HG02973 (cell line): Measurements from ENCODE around the gene NAT14.
"Not testable (repeated sequence)": the region's sequence is repeated elsewhere in the genome, so short reads cannot be mapped to it uniquely, and the experiment has no call there.

ENCODE experiments used
- ATAC-seq: cut with Tn5 transposase; IDR thresholded peaks from one replicate; pipeline ENCODE4 v1.9.1; 2021; ENCODE audit warnings: moderate library complexity; ENCODE audit not compliant: unreplicated experiment

The NAT14 gene

GRCh38 chr19:55485439-55486011, 537 bp downstream of the NAT14 start:
- no peak for ATAC-seq

GRCh38 chr19:55486043-55486970, 1.3 kb downstream of the NAT14 start:
- ATAC-seq, result no peak

DNA sequence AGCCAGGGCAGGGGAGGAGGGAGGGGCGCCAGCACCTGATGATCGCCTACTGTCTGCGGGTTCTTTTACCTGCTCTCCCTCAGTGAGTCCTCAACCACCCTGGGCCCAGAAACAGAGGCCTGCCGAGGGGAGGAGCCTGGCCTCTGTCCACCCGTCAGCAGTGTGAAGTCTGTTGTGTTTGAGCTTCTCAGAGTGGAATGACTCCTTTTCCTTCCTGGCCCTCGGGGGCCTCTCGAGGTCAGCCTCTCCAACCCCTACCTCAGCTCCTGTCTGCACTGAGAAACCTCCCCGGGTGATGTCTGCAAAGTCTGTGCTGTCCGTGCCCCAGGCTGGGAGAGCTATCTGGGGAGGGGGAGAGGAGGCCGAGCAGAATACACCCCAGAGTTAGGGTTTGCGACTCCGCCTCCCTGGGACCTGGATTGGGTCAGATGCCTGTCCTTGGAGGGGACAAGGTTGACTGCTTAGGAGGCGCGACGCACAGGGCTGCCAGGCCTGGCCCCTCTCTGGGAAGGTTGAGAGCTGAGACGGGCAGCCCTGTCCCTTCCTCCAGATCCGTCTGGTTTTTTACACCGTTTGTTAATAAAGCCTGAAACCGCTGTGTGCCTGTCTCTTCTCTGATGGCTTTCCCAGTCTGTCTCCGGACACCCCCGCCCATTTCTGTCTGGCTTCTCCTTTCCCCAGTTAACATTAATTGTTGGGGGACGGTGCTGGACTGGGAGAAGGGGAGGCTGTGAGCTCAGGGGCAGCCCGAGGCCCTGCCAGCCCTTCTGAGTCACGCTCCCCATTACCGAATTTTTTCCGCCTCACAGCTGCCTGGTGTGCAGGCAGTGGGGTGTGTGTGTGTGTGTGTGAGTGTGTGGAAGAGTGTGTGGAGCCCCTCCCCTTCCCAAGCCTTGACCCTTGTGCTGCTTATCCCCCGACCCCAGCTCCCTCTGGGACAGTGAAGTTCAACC, 2.3 kb downstream of the NAT14 start:
- ATAC-seq, result no peak

GRCh38 chr19:55487924-55488687, 3.1 kb downstream of the NAT14 start, which contains the start of gene SSC5D:
TSS of gene SSC5D (plus strand) at chr19:55488436. CDS start at chr19:55488590, 154 bp downstream.
- ATAC-seq, result no peak

DNA sequence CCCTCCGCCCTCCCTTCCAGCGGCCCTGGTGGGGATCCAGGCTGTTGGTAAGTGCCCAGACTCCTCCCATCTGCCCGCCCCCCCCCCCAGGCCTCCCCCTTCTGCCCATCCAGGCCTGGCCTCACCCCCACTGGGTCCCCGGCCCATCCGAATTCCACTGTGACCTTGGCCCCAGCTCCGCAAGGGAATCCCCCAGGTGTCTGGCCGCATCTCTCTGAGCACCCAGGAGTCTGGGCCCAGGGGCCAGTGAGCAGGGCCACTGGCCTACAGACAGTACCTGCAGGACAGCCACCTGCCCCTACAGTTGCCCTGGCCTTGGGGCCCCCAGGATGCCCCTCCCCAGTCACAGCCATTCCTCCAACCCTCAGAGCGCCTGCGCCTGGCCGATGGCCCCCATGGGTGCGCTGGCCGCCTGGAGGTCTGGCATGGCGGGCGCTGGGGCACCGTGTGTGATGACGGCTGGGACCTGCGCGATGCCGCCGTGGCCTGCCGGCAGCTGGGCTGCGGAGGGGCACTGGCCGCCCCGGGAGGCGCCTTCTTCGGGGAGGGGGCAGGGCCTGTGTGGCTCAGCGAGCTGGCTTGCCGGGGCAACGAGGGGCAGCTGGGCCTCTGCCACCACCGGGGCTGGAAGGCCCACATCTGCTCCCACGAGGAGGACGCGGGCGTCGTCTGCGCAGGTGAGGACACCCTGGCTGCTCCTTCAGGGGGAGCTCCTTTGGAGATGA, 4.2 kb downstream of the NAT14 start:
- ATAC-seq, result no peak

GRCh38 chr19:55489711-55490477, 4.9 kb downstream of the NAT14 start:
- no peak for ATAC-seq

- no peak for ATAC-seq
These were observed 5.8 kb downstream of the NAT14 start for GRCh38 chr19:55490478-55491432.

DNA sequence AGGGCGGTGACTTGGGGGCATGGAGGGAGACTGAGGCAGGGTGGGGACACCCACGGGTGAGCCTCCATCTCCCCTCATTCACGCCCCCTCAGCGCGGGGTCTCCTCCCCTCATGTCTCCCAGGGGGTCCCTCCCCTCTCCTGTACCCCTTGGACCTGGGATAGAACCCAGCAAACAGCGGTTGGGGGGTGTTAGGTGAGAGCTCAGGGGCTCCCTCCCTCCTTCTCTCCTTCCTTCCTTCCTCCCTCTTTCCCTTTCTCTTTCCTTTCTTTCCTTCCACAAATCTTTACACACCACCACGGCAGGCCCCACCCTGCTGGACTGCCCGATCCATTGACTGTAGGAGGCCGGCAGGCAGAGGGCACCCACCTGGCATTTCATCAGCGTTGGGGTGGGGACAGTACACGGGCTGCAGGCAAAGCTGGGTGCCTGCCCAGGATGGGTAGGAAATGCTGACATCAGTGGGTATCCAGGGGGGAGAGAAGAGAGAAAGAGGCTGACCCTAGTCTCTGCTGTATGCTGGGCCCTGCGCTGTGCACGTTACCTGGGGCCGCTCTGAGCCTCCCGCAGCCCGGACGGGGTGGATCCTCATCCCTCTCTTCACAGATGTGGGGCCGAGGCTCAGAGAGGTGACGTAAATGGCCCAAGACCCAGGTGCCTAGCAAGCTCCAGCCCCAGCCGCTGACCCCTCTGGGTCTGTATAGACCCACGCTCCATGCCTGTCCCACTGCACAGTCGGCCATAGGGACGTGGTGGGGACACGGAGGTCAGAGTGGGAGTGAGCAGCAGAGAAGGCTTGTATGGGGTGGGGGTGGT, 6.8 kb downstream of the NAT14 start:
- no peak for ATAC-seq

GRCh38 chr19:55492362-55492944, 7.5 kb downstream of the NAT14 start:
- no peak for ATAC-seq

- ATAC-seq, result no peak
These were observed 8.2 kb downstream of the NAT14 start for GRCh38 chr19:55493052-55493644.

DNA sequence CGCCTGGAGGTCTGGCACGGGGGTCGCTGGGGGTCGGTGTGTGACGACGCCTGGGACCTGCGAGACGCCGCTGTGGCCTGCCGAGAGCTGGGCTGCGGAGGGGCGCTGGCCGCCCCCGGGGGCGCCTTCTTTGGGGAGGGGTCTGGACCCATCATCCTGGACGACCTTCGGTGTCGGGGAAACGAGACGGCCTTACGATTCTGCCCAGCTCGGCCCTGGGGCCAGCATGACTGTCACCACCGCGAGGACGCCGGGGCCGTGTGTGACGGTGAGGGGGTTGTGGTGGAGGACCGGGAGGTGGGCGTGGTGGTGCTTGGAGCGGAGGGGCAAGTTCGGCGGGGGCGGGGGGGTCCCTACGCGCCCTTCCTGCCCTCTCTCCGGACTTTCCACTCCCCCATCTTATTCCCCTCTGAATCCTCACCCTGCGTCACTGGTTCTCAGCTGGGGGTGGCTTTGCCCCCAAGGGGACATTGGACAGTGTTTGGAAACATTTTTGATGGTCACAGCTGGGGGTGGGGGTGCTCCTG, 8.7 kb downstream of the NAT14 start:
- ATAC-seq, result no peak

- ATAC-seq, result no peak
These were observed 9.3 kb downstream of the NAT14 start for GRCh38 chr19:55494172-55494761.

- no peak for ATAC-seq
These were observed 10.8 kb downstream of the NAT14 start for GRCh38 chr19:55495646-55496349.

DNA sequence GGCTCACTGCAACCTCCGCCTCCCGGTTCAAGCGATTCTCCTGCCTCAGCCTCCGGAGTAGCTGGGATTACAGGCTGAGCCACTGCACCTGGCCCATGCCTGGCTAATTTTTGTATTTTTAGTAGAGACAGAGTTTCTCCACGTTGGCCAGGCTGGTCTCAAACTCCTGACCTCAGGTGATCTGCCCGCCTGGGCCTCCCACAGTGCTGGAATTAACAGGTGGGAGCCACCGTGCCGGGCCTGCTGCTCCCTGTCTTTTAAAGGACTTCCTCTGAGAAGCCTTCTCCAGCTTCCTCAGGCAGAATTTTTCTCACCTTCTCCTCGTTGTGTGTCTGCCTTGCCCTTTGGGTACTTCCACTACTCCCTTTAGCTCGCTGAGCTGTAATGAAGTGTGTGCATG, 11.8 kb downstream of the NAT14 start:
- ATAC-seq, result not testable (repeated sequence)

GRCh38 chr19:55497763-55498162, 12.8 kb downstream of the NAT14 start:
- ATAC-seq, result no peak
